ENCODE measurements around the gene ATP13A2.
A peak's percentile ranks its signal among the peaks of the same experiment; 100 is the strongest.

Gene ATP13A2

GRCh38 chr1:17031436-17031835 is 19.7 kb upstream of the ATP13A2 start:
- no peak for DNase-seq

DNA sequence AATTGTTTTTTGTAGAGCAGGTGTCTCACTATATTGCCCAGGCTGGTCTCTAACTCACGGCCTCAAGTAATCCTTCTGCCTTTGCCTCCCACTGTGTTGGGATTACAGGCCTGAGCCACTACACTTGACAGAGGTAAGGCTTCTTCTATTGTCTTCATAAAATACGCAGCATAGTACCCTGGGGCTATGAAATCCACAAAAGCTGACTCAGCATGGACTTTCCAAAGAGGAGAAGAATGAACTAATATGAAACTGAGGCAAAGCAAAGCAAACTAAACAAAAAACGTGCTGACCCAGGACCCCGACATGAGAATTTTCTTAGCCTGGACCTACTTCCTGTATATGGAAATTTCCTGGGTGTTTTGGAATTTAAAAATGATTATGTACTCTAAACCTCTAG is 18.5 kb upstream of the ATP13A2 start:
- no peak for DNase-seq

GRCh38 chr1:17028662-17029188 is 17.0 kb upstream of the ATP13A2 start:
- no peak for DNase-seq

DNA sequence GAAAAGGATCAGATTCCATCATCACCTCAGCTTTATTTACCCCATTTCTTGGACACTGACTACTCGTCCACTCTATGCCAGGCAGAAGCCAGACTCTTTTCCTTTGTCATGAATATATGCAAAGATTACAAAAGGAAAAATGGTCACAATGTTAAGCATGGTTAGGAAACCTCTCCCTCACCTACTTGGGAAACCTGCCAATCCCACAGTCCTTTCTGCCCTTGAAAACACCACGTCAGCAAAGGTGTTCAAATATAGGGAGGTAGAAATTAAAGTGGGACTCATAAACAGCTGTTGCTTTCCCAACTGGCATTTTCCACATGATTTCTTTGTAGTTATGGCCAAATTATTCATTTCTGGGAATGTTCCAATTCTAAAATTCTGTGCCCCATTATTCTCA is 16.2 kb upstream of the ATP13A2 start:
- DNase-seq = peak; percentile 44

GRCh38 chr1:17027403-17027802 is 15.7 kb upstream of the ATP13A2 start:
- DNase-seq = no peak

GRCh38 chr1:17024721-17025120 is 13.0 kb upstream of the ATP13A2 start:
- no peak for DNase-seq

DNA sequence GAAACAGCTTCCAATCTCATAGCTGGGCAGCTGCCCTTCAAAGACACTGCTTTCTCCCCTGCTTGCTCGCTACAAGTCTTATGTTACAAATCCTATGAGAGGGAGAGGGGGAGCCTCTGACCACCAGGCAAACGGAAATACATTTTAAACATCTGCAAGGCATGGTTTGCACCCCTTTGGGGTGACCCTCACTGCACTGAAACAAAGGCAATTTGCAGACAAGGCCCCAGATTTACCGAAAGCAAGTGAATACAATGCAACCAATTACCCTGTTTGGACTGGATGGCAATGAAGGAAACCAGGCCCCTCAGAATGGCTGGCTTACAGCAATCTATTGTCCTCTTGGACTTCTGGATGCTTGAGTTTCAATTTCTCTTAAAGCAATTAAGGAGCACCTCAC is 11.8 kb upstream of the ATP13A2 start:
- no peak for DNase-seq

GRCh38 chr1:17023102-17023501 is 11.4 kb upstream of the ATP13A2 start:
- DNase-seq = no peak

DNA sequence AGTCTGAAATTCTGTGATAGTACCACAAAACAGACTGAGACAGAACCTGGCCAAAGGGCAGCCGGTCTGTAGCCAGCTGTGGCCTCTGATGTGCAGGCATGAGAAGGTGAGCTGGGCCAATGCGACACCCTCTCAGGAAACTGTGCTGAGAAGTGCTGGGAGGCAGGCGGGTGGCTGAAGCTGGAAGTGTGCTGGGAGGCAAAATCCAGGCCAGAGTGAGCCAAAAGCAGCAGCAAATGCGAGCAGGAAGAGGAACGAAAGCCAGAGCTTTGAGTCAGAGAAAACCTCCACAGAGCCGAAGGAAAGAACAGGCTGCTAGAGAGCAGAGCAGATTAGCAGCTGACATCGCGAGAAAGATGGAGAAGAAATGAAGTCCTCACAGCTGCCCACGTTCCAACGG is 10.2 kb upstream of the ATP13A2 start:
- DNase-seq = no peak

DNA sequence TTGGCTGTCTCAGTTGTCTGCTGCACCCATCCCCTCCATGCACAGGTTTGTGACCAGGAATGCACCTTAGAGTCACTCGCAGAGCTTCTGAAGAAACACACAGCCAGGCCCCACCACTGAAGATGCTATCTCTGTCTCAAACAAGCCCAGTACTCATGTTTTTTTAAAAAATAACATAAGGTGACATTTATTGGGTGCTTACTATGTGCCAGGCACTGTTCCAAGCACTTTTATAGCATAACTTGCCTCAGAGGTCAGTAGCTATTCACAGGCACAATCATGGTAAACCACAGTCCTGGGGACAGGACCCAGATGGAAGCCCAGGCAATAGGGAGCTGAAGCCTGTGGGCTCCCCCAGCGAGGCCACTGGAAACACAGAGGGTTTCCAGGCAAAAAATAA is 8.8 kb upstream of the ATP13A2 start:
- no peak for DNase-seq

- no peak for DNase-seq
These were observed 7.1 kb upstream of the ATP13A2 start for GRCh38 chr1:17018849-17019248.

DNA sequence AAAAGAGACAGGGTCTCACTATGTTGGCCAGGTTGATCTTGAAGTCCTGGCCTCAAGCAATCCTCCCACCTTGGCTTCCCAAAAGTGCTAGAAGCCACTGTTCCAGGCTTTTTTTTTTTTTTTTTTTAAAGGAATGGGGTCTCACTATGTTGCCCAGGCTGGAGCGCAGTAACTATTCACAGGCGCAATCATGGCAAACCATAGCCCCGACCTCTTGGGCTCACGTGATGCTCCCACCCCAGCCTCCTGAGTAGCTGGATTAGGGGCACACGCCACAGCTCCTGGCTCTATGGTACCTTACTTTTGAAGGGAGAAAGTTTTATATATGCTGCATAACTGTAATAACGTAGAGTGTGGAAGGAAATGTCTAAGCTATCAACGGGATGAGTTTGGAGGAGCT is 5.7 kb upstream of the ATP13A2 start:
- DNase-seq = no peak

- no peak for DNase-seq
These were observed 4.6 kb upstream of the ATP13A2 start for GRCh38 chr1:17016317-17016661.

GRCh38 chr1:17014671-17015567 is 3.2 kb upstream of the ATP13A2 start:
- no peak for DNase-seq

DNA sequence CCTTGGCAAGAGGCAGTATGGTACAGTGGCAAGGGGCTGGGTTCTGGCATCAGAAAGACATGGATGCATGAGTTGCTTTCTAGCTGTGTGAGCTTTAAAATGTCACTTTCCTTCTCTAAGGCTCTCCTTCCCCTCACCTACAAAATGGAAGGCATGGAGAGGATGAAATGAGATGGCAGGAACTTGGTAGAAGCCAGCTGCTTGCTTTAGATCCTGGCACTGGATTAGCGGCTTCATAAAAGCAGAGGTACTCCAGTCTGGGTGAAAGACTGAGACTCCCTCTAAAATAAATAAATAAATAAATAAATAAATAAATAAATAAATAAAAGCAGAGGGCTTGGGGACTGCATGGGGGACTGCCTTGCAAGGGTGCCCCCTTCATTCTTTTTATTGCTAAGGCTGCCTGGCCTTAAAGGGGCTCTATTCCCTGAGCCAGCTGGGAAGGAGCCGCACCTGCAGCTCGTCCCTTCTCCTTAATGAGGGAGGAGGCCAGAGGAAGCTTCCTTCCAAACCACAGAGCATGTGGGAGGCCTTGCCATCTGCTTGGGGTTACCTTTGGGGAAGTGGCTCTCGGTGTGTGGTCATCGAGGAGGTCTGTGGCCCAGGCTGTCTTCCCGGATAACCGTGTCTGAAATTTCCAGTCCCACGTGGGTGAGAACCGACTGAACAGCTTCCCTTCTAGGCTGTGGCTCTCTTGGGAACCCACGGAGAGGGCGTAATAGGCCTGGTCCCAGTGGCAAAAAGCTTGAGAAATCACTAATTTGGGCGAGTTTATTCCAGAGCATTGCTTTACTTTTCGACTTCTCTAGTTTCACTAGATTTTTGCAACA is 2.0 kb upstream of the ATP13A2 start:
- DNase-seq = no peak

DNA sequence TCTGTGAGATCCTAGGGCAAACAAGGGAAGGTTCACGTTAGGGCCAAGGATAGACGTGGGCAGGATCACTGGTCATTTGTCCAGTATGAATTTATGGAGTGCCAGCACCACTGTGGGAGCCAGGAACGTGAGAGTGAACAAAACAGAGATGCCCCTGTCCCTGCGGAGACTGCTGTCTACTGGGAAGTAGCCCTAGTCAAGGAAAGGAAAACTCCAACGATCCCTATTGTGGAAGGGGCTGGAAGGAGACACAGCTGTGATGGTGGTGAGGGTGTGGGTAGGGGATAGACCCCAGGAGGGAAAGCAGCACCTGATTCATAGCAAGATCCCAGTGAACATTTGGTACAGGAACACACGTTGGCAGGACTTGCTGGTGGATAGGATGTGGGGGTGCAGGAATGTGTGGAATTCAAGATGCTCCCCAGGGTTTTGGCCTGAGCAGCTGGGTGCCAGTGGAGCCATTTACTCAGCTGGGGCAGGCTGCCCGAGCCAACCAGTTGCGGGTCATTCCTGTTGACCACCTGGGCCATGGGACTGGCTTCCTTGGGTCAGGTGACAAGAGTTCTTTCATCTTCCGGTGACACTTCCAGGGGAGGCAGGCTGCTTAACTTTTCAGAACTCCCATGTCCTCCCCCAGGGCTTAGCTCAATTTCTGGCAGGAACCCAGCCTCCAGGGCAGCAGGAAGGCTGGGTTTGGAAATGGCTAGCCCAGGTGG is 1.2 kb upstream of the ATP13A2 start:
- DNase-seq = no peak

DNA sequence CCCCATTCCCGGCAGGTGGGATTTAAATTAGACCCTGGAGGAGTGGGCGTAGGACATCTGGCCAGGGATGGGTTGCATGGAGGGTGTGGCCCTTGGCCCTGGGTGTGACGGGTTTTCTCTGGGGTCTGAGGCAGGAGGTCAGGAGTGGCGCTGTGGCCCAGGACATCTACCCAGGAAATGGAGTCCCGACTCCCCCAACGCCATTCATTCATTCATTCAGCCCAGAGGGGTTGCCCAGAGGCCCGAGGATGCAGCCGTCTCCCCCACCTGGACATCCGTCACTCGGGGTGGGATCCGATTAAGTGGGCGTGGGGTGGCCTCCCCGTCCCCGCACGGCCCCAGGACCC is 663 bp downstream of the ATP13A2 start:
- no peak for DNase-seq

GRCh38 chr1:17009706-17010105 is 2.0 kb downstream of the ATP13A2 start:
- no peak for DNase-seq

GRCh38 chr1:17008208-17008855 is 3.4 kb downstream of the ATP13A2 start:
- DNase-seq = no peak

- no peak for DNase-seq
These were observed 4.6 kb downstream of the ATP13A2 start for GRCh38 chr1:17007121-17007520.

DNA sequence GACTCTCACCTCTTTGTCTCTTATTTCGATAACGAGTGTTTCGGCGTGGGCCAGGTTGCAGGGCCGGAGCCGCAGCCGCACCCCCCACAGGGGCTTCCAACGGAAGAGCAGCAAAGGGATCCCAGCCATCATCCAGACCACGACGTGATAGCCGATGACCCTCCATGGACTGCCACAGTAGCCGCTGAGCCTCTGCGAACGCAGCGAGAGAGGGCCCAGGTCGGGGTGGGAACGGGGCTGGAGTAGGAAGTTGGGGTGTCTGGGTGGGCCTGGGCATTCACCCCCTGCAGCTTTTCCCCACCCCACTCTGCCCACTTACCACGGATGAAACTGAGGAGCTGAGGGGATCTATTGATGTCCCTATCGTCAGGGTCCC is 6.4 kb downstream of the ATP13A2 start:
- no peak for DNase-seq

- no peak for DNase-seq
These were observed 7.0 kb downstream of the ATP13A2 start for GRCh38 chr1:17004466-17005364.

Data from NCI-H2029 (cell line).